GM18870 (cell line): ENCODE results near the gene RGS7BP.
"Not testable (repeated sequence)": the region's sequence is repeated elsewhere in the genome, so short reads cannot be mapped to it uniquely, and the experiment has no call there.

Source experiments
- ATAC-seq: cut with Tn5 transposase; IDR thresholded peaks from one replicate; pipeline ENCODE4 v1.9.1; 2021; ENCODE audit warnings: moderate library complexity; ENCODE audit not compliant: unreplicated experiment

The RGS7BP gene

GRCh38 chr5:64557911-64558310 is 52.1 kb downstream of the RGS7BP start:
- no peak for ATAC-seq

- not testable (repeated sequence) for ATAC-seq
Measured at GRCh38 chr5:64558641-64559040, 52.8 kb downstream of the RGS7BP start.

- no peak for ATAC-seq
Measured at GRCh38 chr5:64566310-64566916, 60.6 kb downstream of the RGS7BP start.

DNA sequence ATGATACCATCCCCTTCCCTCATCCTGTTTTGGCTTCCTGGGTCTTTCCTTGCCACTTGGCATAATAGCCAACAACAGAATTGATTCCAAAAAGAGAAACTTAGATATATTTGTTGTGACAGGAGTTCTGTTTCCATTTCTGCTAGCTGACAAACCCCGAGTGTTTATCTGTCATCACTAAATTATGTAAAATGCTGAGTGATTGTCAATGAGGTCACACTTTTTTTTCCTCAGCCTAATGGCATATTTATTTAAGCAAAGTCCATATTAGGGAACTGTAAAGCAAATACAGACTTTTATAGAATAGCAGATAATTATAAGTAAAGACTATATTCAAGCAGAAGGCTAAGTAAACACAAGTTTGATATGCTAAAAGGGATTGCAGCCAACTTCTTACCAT is 64.0 kb downstream of the RGS7BP start:
- no peak for ATAC-seq

GRCh38 chr5:64570395-64570996 is 64.7 kb downstream of the RGS7BP start:
- ATAC-seq, result no peak

- ATAC-seq, result no peak
Measured at GRCh38 chr5:64575561-64575960, 69.7 kb downstream of the RGS7BP start.

GRCh38 chr5:64576250-64576649 is 70.4 kb downstream of the RGS7BP start:
- no peak for ATAC-seq

DNA sequence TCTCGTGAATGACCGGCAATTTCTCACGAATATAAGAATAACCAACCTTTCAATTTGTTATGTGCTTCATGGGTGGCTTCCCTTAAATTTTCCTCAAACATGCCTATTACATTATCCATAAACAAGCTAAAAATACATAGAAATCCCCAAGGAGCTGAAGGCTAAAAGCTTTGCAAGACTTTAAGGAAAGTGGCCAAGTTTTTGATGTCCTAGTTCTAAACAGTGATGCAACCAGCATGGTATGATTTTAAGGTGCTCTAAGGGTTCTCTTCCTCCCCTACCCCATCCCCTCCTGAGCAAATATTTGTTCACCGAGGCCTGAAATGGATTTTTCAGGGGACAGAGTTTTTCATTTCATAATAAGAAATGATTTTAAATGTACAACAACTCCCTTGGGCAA is 79.8 kb downstream of the RGS7BP start:
- ATAC-seq, result no peak

- no peak for ATAC-seq
Measured at GRCh38 chr5:64587370-64587769, 81.6 kb downstream of the RGS7BP start.

GRCh38 chr5:64592730-64593341 is 87.0 kb downstream of the RGS7BP start:
- no peak for ATAC-seq

DNA sequence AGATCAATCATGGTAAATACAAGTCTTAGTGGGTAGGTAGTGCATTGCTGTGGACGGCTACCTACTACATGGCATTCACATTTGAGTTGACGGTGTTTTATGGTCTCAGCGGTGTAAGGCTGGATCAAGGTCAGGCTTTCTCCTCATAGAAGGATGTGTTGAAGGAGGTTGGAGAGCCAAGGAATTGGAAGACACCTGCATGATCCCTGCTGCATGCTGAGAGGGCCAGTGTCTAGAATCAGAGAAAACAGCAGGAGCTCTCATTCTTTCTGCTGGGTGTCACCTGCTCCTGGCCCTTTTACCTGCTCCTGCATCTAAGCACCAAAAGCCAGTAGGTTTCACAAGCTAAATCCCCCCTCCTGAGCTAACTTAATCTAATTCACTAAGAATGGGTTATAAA is 88.2 kb downstream of the RGS7BP start:
- ATAC-seq, result no peak

- no peak for ATAC-seq
Measured at GRCh38 chr5:64594601-64595000, 88.8 kb downstream of the RGS7BP start.

- no peak for ATAC-seq
Measured at GRCh38 chr5:64595031-64595855, 89.4 kb downstream of the RGS7BP start.

GRCh38 chr5:64599226-64599625 is 93.4 kb downstream of the RGS7BP start:
- no peak for ATAC-seq

DNA sequence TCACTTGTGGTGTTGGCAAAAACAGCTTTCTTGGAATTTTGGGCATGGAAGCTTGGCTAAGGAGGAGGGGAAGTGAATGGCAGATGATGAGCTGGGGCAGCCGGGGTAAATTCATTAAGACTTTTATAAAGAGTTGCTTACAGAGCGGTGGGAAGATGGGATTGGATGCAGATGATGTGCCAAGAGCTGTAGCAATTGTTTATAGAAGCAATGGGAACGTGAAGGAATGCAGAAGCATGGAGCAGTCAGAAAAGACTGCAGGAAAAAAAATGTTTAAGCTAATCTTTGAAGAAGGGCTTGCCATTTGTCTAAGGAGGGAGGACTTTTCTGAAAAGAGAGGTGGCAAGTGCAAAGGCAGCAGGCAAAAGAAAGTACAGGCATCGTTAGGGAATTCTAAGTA is 97.9 kb downstream of the RGS7BP start:
- ATAC-seq, result no peak

DNA sequence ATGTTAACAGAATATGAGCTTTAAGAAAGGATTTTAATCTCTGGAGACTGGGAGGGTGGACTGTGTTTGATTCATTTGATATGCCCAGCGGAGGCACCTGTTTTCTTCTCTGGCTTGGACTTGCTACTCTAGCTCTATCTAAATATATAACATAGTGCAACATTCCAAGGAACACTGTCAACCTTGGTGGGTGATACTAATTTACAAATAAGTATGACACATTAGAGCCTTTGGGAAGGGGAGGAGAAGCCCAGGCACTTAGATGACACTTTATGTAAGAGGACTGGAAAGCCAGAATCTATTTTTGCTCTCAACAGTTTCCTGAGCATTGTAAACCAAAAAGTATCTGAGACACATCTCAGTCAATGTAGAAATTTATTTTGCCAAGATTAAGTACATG is 101.1 kb downstream of the RGS7BP start:
- ATAC-seq, result no peak

DNA sequence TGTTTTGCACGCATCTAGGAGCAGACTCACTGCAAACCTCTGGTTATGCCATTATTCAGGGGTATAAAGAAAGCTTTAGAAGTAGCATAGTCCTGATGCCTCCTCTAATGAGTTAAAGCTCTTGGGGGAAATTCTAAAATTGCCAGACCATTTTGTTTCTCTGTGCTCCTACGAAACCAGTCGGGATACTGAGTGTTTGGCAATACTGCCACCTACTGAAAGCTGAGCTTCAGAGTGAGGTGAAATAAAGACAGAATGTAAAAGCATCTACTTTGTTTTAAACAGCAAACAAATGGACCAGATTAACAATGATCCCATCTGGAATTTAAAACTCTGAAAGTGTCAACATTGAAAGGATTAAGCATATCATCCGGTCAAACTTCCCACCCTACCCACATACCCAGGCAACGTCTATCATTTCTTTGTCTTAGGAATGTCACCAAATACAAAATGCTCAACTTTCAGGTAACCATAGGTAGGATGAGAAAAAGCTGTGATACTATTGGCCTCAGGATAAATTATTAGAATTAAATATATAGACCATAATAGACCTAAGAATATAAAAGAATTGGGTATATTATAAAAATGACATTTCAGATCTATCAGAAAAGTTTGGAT is 106.6 kb downstream of the RGS7BP start:
- ATAC-seq, result no peak

DNA sequence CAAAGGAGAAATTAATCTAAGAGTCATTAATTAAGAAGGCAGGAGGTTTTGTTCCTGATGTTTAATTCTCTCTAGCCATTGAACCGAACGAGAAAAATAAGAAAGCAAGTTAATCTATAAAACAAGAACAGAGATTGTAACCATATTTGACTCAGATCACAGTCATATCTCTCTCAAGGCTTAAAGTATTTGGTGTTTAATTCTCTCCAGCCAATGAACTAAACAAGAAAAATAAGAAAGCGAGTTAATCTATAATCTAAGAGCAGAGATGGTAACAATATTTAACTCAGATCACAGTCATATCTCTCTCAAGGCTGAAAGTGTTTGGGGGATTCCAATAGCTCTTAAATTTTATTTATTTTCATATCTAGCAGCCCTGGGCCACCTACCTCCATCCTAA is 110.1 kb downstream of the RGS7BP start:
- ATAC-seq, result peak; percentile 90

GRCh38 chr5:64619609-64620008 is 113.8 kb downstream of the RGS7BP start:
- ATAC-seq, result no peak

- peak; percentile 67 for ATAC-seq
Measured at GRCh38 chr5:64622991-64623390, 117.2 kb downstream of the RGS7BP start.

GRCh38 chr5:64625678-64626077 is 119.9 kb downstream of the RGS7BP start:
- ATAC-seq, result no peak
